Breast epithelium (tissue), 3 donors: ENCODE measurements around the gene ATXN7L1.

Source experiments
- CTCF ChIP-seq, 3 donors: fragments of 450-650 bp; IDR thresholded peaks; one replicate each; pipeline ENCODE4 v1.5.1; 2016 to 2017; ENCODE audit warnings: antibody characterized with exemption in 3 of 3, mild to moderate bottlenecking in 3 of 3, moderate library complexity in 3 of 3
- POLR2A ChIP-seq: fragments of 450-650 bp; IDR thresholded peaks from one replicate; pipeline ENCODE4 v1.6.1; 2016; ENCODE audit warnings: antibody characterized with exemption, mild to moderate bottlenecking, moderate library complexity

GRCh38 chr7:105904064-105904463 is 27.7 kb upstream of the ATXN7L1 start:
- TF ChIP-seq CTCF (IDR thresholded peaks at IDR 0.05): no peak
- TF ChIP-seq POLR2A: no peak
